H9 (cell line): ENCODE data around the gene TMEM267. TPM values are rescaled to one million over a fixed set of nuclear protein-coding genes. Genes with fewer than 3 reads are reported as not detected.

Experiments used
- DNase-seq: peaks from one replicate; pipeline ENCODE4 v3.0.0-alpha.2; 2017
- H2AFZ ChIP-seq: one replicate; pipeline ENCODE4 v1.6.1; 2013; ENCODE audit warnings: mild to moderate bottlenecking, low read length, control low read depth, moderate library complexity
- H2AK5ac ChIP-seq: 2 replicates; pipeline ENCODE4 v1.6.1; 2013; ENCODE audit warnings: low read length, control low read depth, mixed read lengths; ENCODE audit not compliant: insufficient read length
- H2BK120ac ChIP-seq: one replicate; pipeline ENCODE4 v1.6.1; 2013; ENCODE audit warnings: low read depth, mild to moderate bottlenecking, low read length, control low read depth, inconsistent platforms; ENCODE audit not compliant: poor library complexity, severe bottlenecking
- H2BK12ac ChIP-seq: 2 replicates; pipeline ENCODE4 v1.6.1; 2013; ENCODE audit warnings: low read length, control low read depth, mixed read lengths, low read depth; ENCODE audit not compliant: insufficient read length
- H2BK15ac ChIP-seq: 2 replicates; pipeline ENCODE4 v1.6.1; 2013; ENCODE audit warnings: low read depth, low read length, control low read depth
- H2BK20ac ChIP-seq: one replicate; pipeline ENCODE4 v1.6.1; 2013; ENCODE audit warnings: low read depth, mild to moderate bottlenecking, low read length, control low read depth, inconsistent platforms; ENCODE audit not compliant: poor library complexity, severe bottlenecking
- H2BK5ac ChIP-seq: 2 replicates; pipeline ENCODE4 v1.6.1; 2013; ENCODE audit warnings: low read length, control low read depth, mixed read lengths; ENCODE audit not compliant: insufficient read length
- H3K14ac ChIP-seq: 2 replicates; pipeline ENCODE4 v1.6.1; 2013; ENCODE audit warnings: low read length, control low read depth; ENCODE audit not compliant: insufficient read depth
- H3K18ac ChIP-seq: 2 replicates; pipeline ENCODE4 v1.6.1; 2013; ENCODE audit warnings: low read depth, mild to moderate bottlenecking, mixed read lengths, low read length, control low read depth; ENCODE audit not compliant: insufficient read length
- H3K23ac ChIP-seq: 2 replicates; pipeline ENCODE4 v1.6.1; 2013; ENCODE audit warnings: low read length, control low read depth, mixed read lengths, low read depth; ENCODE audit not compliant: insufficient read length
- H3K23me2 ChIP-seq: 2 replicates; pipeline ENCODE4 v1.6.1; 2013; ENCODE audit warnings: low read depth, mild to moderate bottlenecking, mixed read lengths, low read length, control low read depth; ENCODE audit not compliant: insufficient read length, poor library complexity, severe bottlenecking
- H3K27ac ChIP-seq: 2 replicates; pipeline ENCODE4 v1.5.1; 2013; ENCODE audit warnings: low read length, control low read depth, mixed read lengths, low read depth; ENCODE audit not compliant: insufficient read length
- H3K27me3 ChIP-seq: 2 replicates; pipeline ENCODE4 v1.6.1; 2013; ENCODE audit warnings: low read length, control low read depth, inconsistent platforms; ENCODE audit not compliant: insufficient read depth
- H3K4ac ChIP-seq: 2 replicates; pipeline ENCODE4 v1.6.1; 2013; ENCODE audit warnings: low read depth, mild to moderate bottlenecking, control low read depth, inconsistent platforms, low read length, moderate library complexity
- H3K4me1 ChIP-seq: 2 replicates; pipeline ENCODE4 v1.6.1; 2013; ENCODE audit warnings: low read length, control low read depth, inconsistent platforms; ENCODE audit not compliant: insufficient read depth
- H3K4me2 ChIP-seq: 2 replicates; pipeline ENCODE4 v1.6.1; 2013; ENCODE audit warnings: low read length, control low read depth, mixed read lengths; ENCODE audit not compliant: insufficient read length, insufficient read depth
- H3K56ac ChIP-seq: 2 replicates; pipeline ENCODE4 v1.6.1; 2013; ENCODE audit warnings: low read depth, mild to moderate bottlenecking, mixed read lengths, low read length, control low read depth; ENCODE audit not compliant: insufficient read length
- H3K79me1 ChIP-seq: 2 replicates; pipeline ENCODE4 v1.6.1; 2013; ENCODE audit warnings: low read depth, mild to moderate bottlenecking, moderate library complexity, low read length, control low read depth, inconsistent platforms; ENCODE audit not compliant: insufficient read depth, poor library complexity, severe bottlenecking
- H3K79me2 ChIP-seq: 2 replicates; pipeline ENCODE4 v1.6.1; 2013; ENCODE audit warnings: low read length, control low read depth, inconsistent platforms; ENCODE audit not compliant: insufficient read depth
- H3K9ac ChIP-seq: 2 replicates; pipeline ENCODE4 v1.6.1; 2013; ENCODE audit warnings: low read length, control low read depth, mixed read lengths; ENCODE audit not compliant: insufficient read length; ENCODE audit errors: extremely low read depth
- H3K9me3 ChIP-seq: one replicate; pipeline ENCODE4 v1.6.1; 2013; ENCODE audit warnings: low read depth, low read length, inconsistent platforms; ENCODE audit not compliant: control insufficient read depth
- H3T11ph ChIP-seq: one replicate; pipeline ENCODE4 v1.6.1; 2013; ENCODE audit warnings: mild to moderate bottlenecking, low read length, control low read depth, inconsistent platforms
- H4K20me1 ChIP-seq: one replicate; pipeline ENCODE4 v1.6.1; 2013; ENCODE audit not compliant: control insufficient read depth, insufficient read length, insufficient read depth
- H4K5ac ChIP-seq: 2 replicates; pipeline ENCODE4 v1.6.1; 2013; ENCODE audit warnings: low read depth, mild to moderate bottlenecking, mixed read lengths, low read length, control low read depth; ENCODE audit not compliant: insufficient read length
- H4K8ac ChIP-seq: replicated peaks from 2 replicates; pipeline ENCODE4 v1.6.1; 2013; ENCODE audit warnings: low read length, control low read depth, mixed read lengths, low read depth; ENCODE audit not compliant: insufficient read length
- H4K91ac ChIP-seq: 2 replicates; pipeline ENCODE4 v1.6.1; 2013; ENCODE audit warnings: low read depth, mild to moderate bottlenecking, moderate library complexity, mixed read lengths, low read length, control low read depth; ENCODE audit not compliant: insufficient read length
- H3K27ac Mint-ChIP-seq, 3 experiments: 2 replicates in 2 of 3; 3 replicates in 1 of 3; pipeline ENCODE4 v1.8.0; 2020 to 2021; ENCODE audit warnings: mixed read lengths in 3 of 3, mild to moderate bottlenecking in 1 of 3, moderate library complexity in 1 of 3
- H3K27me3 Mint-ChIP-seq: 2 replicates; pipeline ENCODE4 v1.8.0; 2021; ENCODE audit warnings: low read depth, mild to moderate bottlenecking, moderate library complexity, mixed read lengths
- H3K36me3 Mint-ChIP-seq, 3 experiments: 2 replicates in 2 of 3; 3 replicates in 1 of 3; pipeline ENCODE4 v1.8.0; 2020 to 2021; ENCODE audit warnings: low read depth in 3 of 3, mixed read lengths in 3 of 3; ENCODE audit not compliant: insufficient read depth in 1 of 3
- H3K4me1 Mint-ChIP-seq, 2 experiments: 2 replicates each; pipeline ENCODE4 v1.8.0; 2020; ENCODE audit warnings: mixed read lengths in 2 of 2
- H3K4me3 Mint-ChIP-seq, 2 experiments: 2 replicates in 1 of 2; 3 replicates in 1 of 2; pipeline ENCODE4 v1.8.0; 2020 to 2021; ENCODE audit warnings: mild to moderate bottlenecking in 2 of 2, mixed read lengths in 2 of 2, moderate library complexity in 1 of 2
- H3K9me3 Mint-ChIP-seq, 2 experiments: 2 replicates in 1 of 2; 3 replicates in 1 of 2; pipeline ENCODE4 v1.8.0; 2020; ENCODE audit warnings: mild to moderate bottlenecking in 2 of 2, mixed read lengths in 2 of 2, moderate library complexity in 1 of 2
- WGBS: extraction: QIAGEN DNeasy Blood & Tissue Kit; methylation state at CpG from one replicate; pipeline ENCODE4 v1.1.7; 2013; ENCODE audit warnings: missing lambda C conversion rate, low lambda C conversion rate, mixed read lengths; ENCODE audit not compliant: insufficient read length; ENCODE audit errors: extremely low coverage; 5-methylcytosine and 5-hydroxymethylcytosine counted together
- total RNA-seq: library from RNA; stranded (reverse); gene quantifications from 2 replicates; pipeline ENCODE4 v1.2.1, GENCODE V29; 2021
- TF ChIP-seq, protein P1 (sequence below): fragments of 200-600 bp; sonication (generic); conservative IDR thresholded peaks from 3 replicates; pipeline ENCODE4 v1.8.0; 2021; ENCODE audit warnings: antibody characterized with exemption, mild to moderate bottlenecking

The TMEM267 gene
- total RNA-seq, 1 experiment from 2014 or later, result 5.1 TPM

DNA sequence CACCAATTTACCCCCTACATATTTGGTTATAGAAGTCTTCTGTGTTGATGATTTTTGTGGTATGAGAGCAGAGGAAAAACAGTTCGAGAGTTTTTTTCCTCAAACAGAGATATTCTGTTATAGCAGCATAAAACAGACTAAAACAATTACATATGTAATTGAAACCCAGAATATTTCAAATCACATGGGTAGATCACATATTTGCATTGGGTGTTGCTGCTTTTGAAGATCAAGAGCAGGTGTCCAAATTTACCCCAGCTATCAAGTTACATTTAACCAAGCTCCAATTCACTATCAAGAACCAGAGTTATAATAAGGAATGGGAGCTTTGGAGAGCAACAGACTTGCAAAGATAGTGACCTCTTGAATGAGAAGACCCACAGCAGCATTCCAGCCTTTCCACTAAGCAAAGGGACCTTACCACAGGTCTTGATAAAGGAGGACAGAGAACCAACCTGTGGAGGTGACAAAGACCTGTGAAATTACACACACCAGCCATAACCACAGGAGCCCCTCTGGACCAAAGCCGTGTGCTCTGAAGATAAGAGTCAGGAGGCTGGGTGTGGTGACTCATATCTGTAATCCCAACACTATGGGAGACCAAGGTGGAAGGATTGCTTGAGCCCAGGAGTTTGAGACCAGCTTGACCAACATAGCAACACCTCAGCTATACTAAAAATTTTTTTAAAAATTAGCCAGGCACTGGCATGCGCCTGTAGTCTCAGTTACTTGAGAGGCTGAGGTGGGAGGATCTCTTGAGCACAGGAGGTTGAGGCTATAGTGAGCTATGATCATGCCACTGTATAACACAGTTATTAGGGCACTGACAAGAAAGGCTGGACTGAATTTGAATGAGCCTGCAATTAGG, 67.5 kb downstream of the TMEM267 start:
- Histone ChIP-seq H2BK120ac (no peak overlapping the region), H3K9ac (no peak overlapping the region), H3K4me1 (no peaks in the 10 kb centered on the region; the same call in 1 of the 2 replicates), H3K23ac (no peak overlapping the region), H3K4ac (no peak overlapping the region), H3K79me2 (no peaks in the 10 kb centered on the region), H3K14ac (no peak overlapping the region), H3K9me3 (no peaks in the 10 kb centered on the region), H3T11ph (no peak overlapping the region), H4K5ac (no peak overlapping the region), H2BK12ac (no peak overlapping the region), H2BK15ac (no peak overlapping the region), H3K18ac (no peak overlapping the region), H2AK5ac (no peak overlapping the region), H3K23me2 (no peaks in the 10 kb centered on the region), H4K20me1 (no peaks in the 10 kb centered on the region), H2BK5ac (no peak overlapping the region), H4K91ac (no peak overlapping the region), H3K79me1 (no peaks in the 10 kb centered on the region), H2AFZ (no peak overlapping the region), H3K27ac (no peak overlapping the region), H3K56ac (no peak overlapping the region), H2BK20ac (no peak overlapping the region), H3K4me2 (no peak overlapping the region), H3K27me3 (no peaks in the 10 kb centered on the region), H4K8ac (no peak overlapping the region)
- no peak overlapping the region for H3K4me3 Mint-ChIP-seq
- H3K4me1 Mint-ChIP-seq, result peaks cover 8 to 9% of the 10 kb centered on the region in 2 experiments
- peaks cover 3% of the 10 kb centered on the region; the same call in 1 of the 2 replicates for H3K27me3 Mint-ChIP-seq
- H3K36me3 Mint-ChIP-seq, result no peaks in the 10 kb centered on the region; a peak in 1 of 7 replicates
- TF ChIP-seq, protein P1, sequence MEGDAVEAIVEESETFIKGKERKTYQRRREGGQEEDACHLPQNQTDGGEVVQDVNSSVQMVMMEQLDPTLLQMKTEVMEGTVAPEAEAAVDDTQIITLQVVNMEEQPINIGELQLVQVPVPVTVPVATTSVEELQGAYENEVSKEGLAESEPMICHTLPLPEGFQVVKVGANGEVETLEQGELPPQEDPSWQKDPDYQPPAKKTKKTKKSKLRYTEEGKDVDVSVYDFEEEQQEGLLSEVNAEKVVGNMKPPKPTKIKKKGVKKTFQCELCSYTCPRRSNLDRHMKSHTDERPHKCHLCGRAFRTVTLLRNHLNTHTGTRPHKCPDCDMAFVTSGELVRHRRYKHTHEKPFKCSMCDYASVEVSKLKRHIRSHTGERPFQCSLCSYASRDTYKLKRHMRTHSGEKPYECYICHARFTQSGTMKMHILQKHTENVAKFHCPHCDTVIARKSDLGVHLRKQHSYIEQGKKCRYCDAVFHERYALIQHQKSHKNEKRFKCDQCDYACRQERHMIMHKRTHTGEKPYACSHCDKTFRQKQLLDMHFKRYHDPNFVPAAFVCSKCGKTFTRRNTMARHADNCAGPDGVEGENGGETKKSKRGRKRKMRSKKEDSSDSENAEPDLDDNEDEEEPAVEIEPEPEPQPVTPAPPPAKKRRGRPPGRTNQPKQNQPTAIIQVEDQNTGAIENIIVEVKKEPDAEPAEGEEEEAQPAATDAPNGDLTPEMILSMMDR, result no peak
- H3K9me3 Mint-ChIP-seq, result no peaks in the 10 kb centered on the region
- no peak overlapping the region for H3K27ac Mint-ChIP-seq
- no peak for DNase-seq
- no CpG with 5 or more reads among the region's 3 CpGs for WGBS
